Nephron progenitor cell (in vitro differentiated cells): ENCODE measurements around the gene KLHL41.
A peak's percentile ranks its signal among the peaks of the same experiment; 100 is the strongest.
"Not testable (repeated sequence)": the region's sequence is repeated elsewhere in the genome, so short reads cannot be mapped to it uniquely, and the experiment has no call there.

Experiments used
- DNase-seq: peaks from one replicate; pipeline ENCODE4 v3.0.0; 2021
- H3K27ac Mint-ChIP-seq: 2 replicates; pipeline ENCODE4 v1.8.0; 2021; ENCODE audit warnings: mild to moderate bottlenecking, moderate library complexity, mixed read lengths
- H3K27me3 Mint-ChIP-seq: 2 replicates; pipeline ENCODE4 v1.8.0; 2021; ENCODE audit warnings: mild to moderate bottlenecking, low read depth, mixed read lengths; ENCODE audit not compliant: poor library complexity
- H3K36me3 Mint-ChIP-seq: 2 replicates; pipeline ENCODE4 v1.8.0; 2021; ENCODE audit warnings: low read depth, mixed read lengths
- H3K4me1 Mint-ChIP-seq: 2 replicates; pipeline ENCODE4 v1.8.0; 2021; ENCODE audit warnings: mixed read lengths
- H3K4me3 Mint-ChIP-seq: 2 replicates; pipeline ENCODE4 v1.8.0; 2021; ENCODE audit warnings: mild to moderate bottlenecking, moderate library complexity, mixed read lengths
- H3K9me3 Mint-ChIP-seq: 2 replicates; pipeline ENCODE4 v1.8.0; 2021; ENCODE audit warnings: mild to moderate bottlenecking, moderate library complexity, mixed read lengths
- TF ChIP-seq, protein P1 (sequence below): fragments of 200-600 bp; sonication (generic); IDR thresholded peaks from 2 replicates; pipeline ENCODE4 v1.5.0; 2021; ENCODE audit warnings: antibody characterized with exemption

KLHL41 gene

GRCh38 chr2:169520896-169521295 lies 11.4 kb downstream of the KLHL41 start:
- Mint-ChIP-seq H3K36me3 (no peaks in the 10 kb centered on the region), H3K9me3 (no peaks in the 10 kb centered on the region), H3K4me1 (peaks cover 5% of the 10 kb centered on the region), H3K27me3 (peaks cover 3% of the 10 kb centered on the region), H3K27ac (no peak overlapping the region), H3K4me3 (no peak overlapping the region)
- TF ChIP-seq, protein P1, sequence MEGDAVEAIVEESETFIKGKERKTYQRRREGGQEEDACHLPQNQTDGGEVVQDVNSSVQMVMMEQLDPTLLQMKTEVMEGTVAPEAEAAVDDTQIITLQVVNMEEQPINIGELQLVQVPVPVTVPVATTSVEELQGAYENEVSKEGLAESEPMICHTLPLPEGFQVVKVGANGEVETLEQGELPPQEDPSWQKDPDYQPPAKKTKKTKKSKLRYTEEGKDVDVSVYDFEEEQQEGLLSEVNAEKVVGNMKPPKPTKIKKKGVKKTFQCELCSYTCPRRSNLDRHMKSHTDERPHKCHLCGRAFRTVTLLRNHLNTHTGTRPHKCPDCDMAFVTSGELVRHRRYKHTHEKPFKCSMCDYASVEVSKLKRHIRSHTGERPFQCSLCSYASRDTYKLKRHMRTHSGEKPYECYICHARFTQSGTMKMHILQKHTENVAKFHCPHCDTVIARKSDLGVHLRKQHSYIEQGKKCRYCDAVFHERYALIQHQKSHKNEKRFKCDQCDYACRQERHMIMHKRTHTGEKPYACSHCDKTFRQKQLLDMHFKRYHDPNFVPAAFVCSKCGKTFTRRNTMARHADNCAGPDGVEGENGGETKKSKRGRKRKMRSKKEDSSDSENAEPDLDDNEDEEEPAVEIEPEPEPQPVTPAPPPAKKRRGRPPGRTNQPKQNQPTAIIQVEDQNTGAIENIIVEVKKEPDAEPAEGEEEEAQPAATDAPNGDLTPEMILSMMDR, result no peak
- no peak for DNase-seq

- DNase-seq, result no peak
- Mint-ChIP-seq H3K4me1 (peaks cover 5% of the 10 kb centered on the region), H3K9me3 (no peaks in the 10 kb centered on the region), H3K27ac (no peak overlapping the region), H3K36me3 (no peaks in the 10 kb centered on the region), H3K27me3 (peaks cover 3% of the 10 kb centered on the region), H3K4me3 (no peak overlapping the region)
- TF ChIP-seq, protein P1, result no peak
Observed at GRCh38 chr2:169523681-169524080, 14.2 kb downstream of the KLHL41 start.

GRCh38 chr2:169525434-169525833 lies 15.9 kb downstream of the KLHL41 start:
- H3K9me3 Mint-ChIP-seq, result no peaks in the 10 kb centered on the region
- H3K27me3 Mint-ChIP-seq, result peaks cover 3% of the 10 kb centered on the region
- H3K27ac Mint-ChIP-seq, result no peak overlapping the region
- TF ChIP-seq, protein P1, result no peak
- peaks cover 5% of the 10 kb centered on the region for H3K4me1 Mint-ChIP-seq
- no peak overlapping the region for H3K4me3 Mint-ChIP-seq
- DNase-seq, result no peak
- peaks cover 14% of the 10 kb centered on the region for H3K36me3 Mint-ChIP-seq

DNA sequence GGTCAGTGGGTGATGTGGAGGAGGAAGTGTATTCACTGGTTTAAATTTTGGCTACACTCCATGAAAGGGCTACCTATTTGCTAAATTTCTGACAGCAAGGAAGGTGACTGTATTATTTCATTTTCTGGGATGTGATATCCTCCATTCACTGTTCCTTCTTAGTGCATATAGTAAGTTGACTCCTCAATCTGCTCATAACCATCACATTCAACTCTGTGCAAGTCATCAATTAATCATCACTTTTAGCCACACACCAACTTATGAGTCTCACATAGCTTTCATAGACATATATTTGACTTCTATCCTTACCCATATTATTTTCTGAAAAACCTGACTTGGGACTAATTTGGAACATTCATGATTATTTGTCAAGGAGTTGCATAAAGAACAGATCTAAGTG lies 16.9 kb downstream of the KLHL41 start:
- no peak overlapping the region for H3K4me3 Mint-ChIP-seq
- TF ChIP-seq, protein P1, result no peak
- H3K4me1 Mint-ChIP-seq, result peaks cover 5% of the 10 kb centered on the region
- H3K27me3 Mint-ChIP-seq, result peaks cover 3% of the 10 kb centered on the region
- DNase-seq, result no peak
- H3K9me3 Mint-ChIP-seq, result no peaks in the 10 kb centered on the region
- H3K36me3 Mint-ChIP-seq, result peaks cover 14% of the 10 kb centered on the region
- no peak overlapping the region for H3K27ac Mint-ChIP-seq

- peak; percentile 79 for DNase-seq
- H3K4me1 Mint-ChIP-seq, result peaks cover 5% of the 10 kb centered on the region
- no peak overlapping the region for H3K27ac Mint-ChIP-seq
- H3K36me3 Mint-ChIP-seq, result peaks cover 14% of the 10 kb centered on the region
- H3K4me3 Mint-ChIP-seq, result no peak overlapping the region
- H3K9me3 Mint-ChIP-seq, result no peaks in the 10 kb centered on the region
- H3K27me3 Mint-ChIP-seq, result no peaks in the 10 kb centered on the region
- TF ChIP-seq, protein P1, result peak; percentile 91
Observed at GRCh38 chr2:169528271-169528701, 18.8 kb downstream of the KLHL41 start.

GRCh38 chr2:169539460-169539859 lies 30.0 kb downstream of the KLHL41 start:
- H3K36me3 Mint-ChIP-seq, result peaks cover 49% of the 10 kb centered on the region
- DNase-seq, H3K27me3 Mint-ChIP-seq, H3K4me1 Mint-ChIP-seq, H3K27ac Mint-ChIP-seq, H3K9me3 Mint-ChIP-seq, H3K4me3 Mint-ChIP-seq: not testable (repeated sequence)
